ENCODE data around the gene KMT2B. TPM values are rescaled to one million over a fixed set of nuclear protein-coding genes. Genes with fewer than 3 reads are reported as not detected.

KMT2B gene
- total and polyA plus RNA-seq, 2 donors (not counting 1 experiment from before 2014, with no cell fraction given), result 85.6 to 96.9 TPM

- H3K27me3 Mint-ChIP-seq, result no peaks in the 10 kb centered on the region
- Histone ChIP-seq H3K27me3 (replicated peaks in 1 of 4; ENCODE audit: control extremely low read depth in 1 of 4, control insufficient read depth in 3 of 4, insufficient read depth in 4 of 4, low read length in 3 of 4) (no peaks in the 10 kb centered on the region), H3K4me3 (ENCODE audit: control extremely low read depth in 1 of 5, extremely low read depth in 1 of 5, insufficient read depth in 1 of 5, low read depth in 2 of 5, low read length in 4 of 5) (no peak overlapping the region), H3K27ac (ENCODE audit: low read length in 2 of 2) (no peak overlapping the region), H3K4me1 (ENCODE audit: control insufficient read depth in 2 of 2, insufficient read depth in 2 of 2, low read length in 2 of 2) (no peaks in the 10 kb centered on the region), H2AFZ (ENCODE audit: insufficient read depth, low read depth, low read length, poor library complexity, severe bottlenecking) (no peak overlapping the region), H3K79me2 (ENCODE audit: control insufficient read depth, insufficient read depth, low read length) (peaks cover 14% of the 10 kb centered on the region), H4K20me1 (ENCODE audit: control insufficient read depth, insufficient read depth, low read length, poor library complexity, severe bottlenecking) (no peaks in the 10 kb centered on the region), H3K9me3 (ENCODE audit: control extremely low read depth in 1 of 3, control insufficient read depth in 2 of 3, insufficient read depth in 1 of 3, low read length in 2 of 3) (no peaks in the 10 kb centered on the region), H3K36me3 (replicated peaks in 1 of 2; ENCODE audit: control extremely low read depth in 1 of 2, control insufficient read depth in 1 of 2, extremely low read depth in 1 of 2, insufficient read depth in 2 of 2, low read length in 1 of 2) (peaks cover 0 to 21% of the 10 kb centered on the region in 2 experiments), H3K4me2 (replicated peaks; ENCODE audit: low read depth, low read length, poor library complexity, severe bottlenecking) (no peak overlapping the region), H3K9ac (ENCODE audit: low read length) (no peak overlapping the region)
- ATAC-seq (ENCODE audit: low read depth) (no peak), DNase-seq (no peak)
- no peak for TF ChIP-seq EZH2 (IDR thresholded peaks at IDR 0.05; ENCODE audit: borderline replicate concordance, insufficient read depth, low read depth, low read length, poor library complexity, severe bottlenecking)
- TF ChIP-seq, protein P1, sequence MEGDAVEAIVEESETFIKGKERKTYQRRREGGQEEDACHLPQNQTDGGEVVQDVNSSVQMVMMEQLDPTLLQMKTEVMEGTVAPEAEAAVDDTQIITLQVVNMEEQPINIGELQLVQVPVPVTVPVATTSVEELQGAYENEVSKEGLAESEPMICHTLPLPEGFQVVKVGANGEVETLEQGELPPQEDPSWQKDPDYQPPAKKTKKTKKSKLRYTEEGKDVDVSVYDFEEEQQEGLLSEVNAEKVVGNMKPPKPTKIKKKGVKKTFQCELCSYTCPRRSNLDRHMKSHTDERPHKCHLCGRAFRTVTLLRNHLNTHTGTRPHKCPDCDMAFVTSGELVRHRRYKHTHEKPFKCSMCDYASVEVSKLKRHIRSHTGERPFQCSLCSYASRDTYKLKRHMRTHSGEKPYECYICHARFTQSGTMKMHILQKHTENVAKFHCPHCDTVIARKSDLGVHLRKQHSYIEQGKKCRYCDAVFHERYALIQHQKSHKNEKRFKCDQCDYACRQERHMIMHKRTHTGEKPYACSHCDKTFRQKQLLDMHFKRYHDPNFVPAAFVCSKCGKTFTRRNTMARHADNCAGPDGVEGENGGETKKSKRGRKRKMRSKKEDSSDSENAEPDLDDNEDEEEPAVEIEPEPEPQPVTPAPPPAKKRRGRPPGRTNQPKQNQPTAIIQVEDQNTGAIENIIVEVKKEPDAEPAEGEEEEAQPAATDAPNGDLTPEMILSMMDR (IDR thresholded peaks at IDR 0.05), result no peak
- H3K9me3 Mint-ChIP-seq (ENCODE audit: insufficient read depth), result no peaks in the 10 kb centered on the region
- no peak overlapping the region for H3K27ac Mint-ChIP-seq
- peaks cover 4% of the 10 kb centered on the region for H3K4me1 Mint-ChIP-seq
- no peak overlapping the region for H3K4me3 Mint-ChIP-seq
- POLR2A ChIA-PET, result no interaction called here
- 98% methylated on average over 14 of the region's 17 CpGs for WGBS (ENCODE audit: insufficient coverage)
- CTCF ChIA-PET, result no interaction called here
- intact Hi-C loops (cut with micrococcal nuclease), result no loop called here
Measured at GRCh38 chr19:35764432-35765315, 46.9 kb downstream of the KMT2B start.

DNA sequence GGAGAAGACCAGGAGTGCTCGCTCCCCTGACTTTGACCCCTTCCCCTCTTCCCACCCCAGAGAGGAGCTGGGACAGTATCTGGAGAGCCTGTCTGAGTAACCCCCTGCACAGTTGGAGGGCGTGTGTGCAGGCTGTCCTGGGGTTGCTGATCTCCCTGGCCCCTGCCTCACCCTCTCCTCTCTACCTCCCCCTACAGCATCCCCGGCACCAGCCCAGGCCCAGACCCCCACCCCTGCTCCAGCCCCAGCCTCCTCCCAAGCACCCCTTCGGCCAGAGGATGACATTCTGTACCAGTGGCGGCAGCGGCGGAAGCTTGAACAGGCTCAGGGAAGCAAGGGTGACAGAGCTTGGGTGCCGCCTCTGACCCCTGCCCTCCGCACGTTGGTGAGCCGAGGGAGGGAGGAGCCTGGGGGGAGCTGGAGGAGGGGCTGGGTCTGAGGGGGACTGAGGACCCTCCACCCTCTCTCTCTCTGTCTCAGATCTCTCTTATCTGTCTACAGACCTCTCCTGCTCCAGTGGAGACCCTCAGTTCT lies 48.8 kb downstream of the KMT2B start:
- Histone ChIP-seq H2AFZ (ENCODE audit: insufficient read depth, low read depth, low read length, poor library complexity, severe bottlenecking) (no peak overlapping the region), H3K9ac (ENCODE audit: low read length) (no peak overlapping the region), H3K4me1 (ENCODE audit: control insufficient read depth in 2 of 2, insufficient read depth in 2 of 2, low read length in 2 of 2) (no peaks in the 10 kb centered on the region), H3K79me2 (ENCODE audit: control insufficient read depth, insufficient read depth, low read length) (peaks cover 6% of the 10 kb centered on the region), H3K4me2 (replicated peaks; ENCODE audit: low read depth, low read length, poor library complexity, severe bottlenecking) (no peak overlapping the region), H3K36me3 (replicated peaks in 1 of 2; ENCODE audit: control extremely low read depth in 1 of 2, control insufficient read depth in 1 of 2, extremely low read depth in 1 of 2, insufficient read depth in 2 of 2, low read length in 1 of 2) (peaks cover 0 to 12% of the 10 kb centered on the region in 2 experiments), H4K20me1 (ENCODE audit: control insufficient read depth, insufficient read depth, low read length, poor library complexity, severe bottlenecking) (no peaks in the 10 kb centered on the region), H3K27ac (ENCODE audit: low read length in 2 of 2) (no peak overlapping the region), H3K27me3 (replicated peaks in 1 of 4; ENCODE audit: control extremely low read depth in 1 of 4, control insufficient read depth in 3 of 4, insufficient read depth in 4 of 4, low read length in 3 of 4) (no peaks in the 10 kb centered on the region), H3K4me3 (ENCODE audit: control extremely low read depth in 1 of 5, extremely low read depth in 1 of 5, insufficient read depth in 1 of 5, low read depth in 2 of 5, low read length in 4 of 5) (no peak overlapping the region), H3K9me3 (ENCODE audit: control extremely low read depth in 1 of 3, control insufficient read depth in 2 of 3, insufficient read depth in 1 of 3, low read length in 2 of 3) (no peaks in the 10 kb centered on the region)
- CTCF ChIA-PET, result interaction anchor here (0.5 kb wide), 1 partner anchor 72 kb away, joined by 4 read pairs; no protein-coding TSS in a partner anchor
- ATAC-seq (ENCODE audit: low read depth) (no peak), DNase-seq (no peak)
- no peaks in the 10 kb centered on the region for H3K27me3 Mint-ChIP-seq
- TF ChIP-seq, protein P1 (IDR thresholded peaks at IDR 0.05), result no peak
- TF ChIP-seq EZH2 (IDR thresholded peaks at IDR 0.05; ENCODE audit: borderline replicate concordance, insufficient read depth, low read depth, low read length, poor library complexity, severe bottlenecking), result no peak
- no peaks in the 10 kb centered on the region for H3K9me3 Mint-ChIP-seq (ENCODE audit: insufficient read depth)
- H3K4me3 Mint-ChIP-seq, result no peak overlapping the region
- POLR2A ChIA-PET, result interaction anchor here (1.0 kb wide), 1 partner anchor 26 kb away, joined by 3 read pairs; no protein-coding TSS in a partner anchor
- no peak overlapping the region for H3K27ac Mint-ChIP-seq
- 81% methylated on average over 4 of the region's 11 CpGs for WGBS (ENCODE audit: insufficient coverage)
- intact Hi-C loops (cut with micrococcal nuclease), result no loop called here
- peaks cover 3% of the 10 kb centered on the region for H3K4me1 Mint-ChIP-seq
